Loucy (cell line): Measurements from ENCODE around the gene MOAP1.

Source experiments
- EZH2phosphoT487 ChIP-seq: fragments of 200-600 bp; IDR thresholded peaks from 2 replicates; pipeline ENCODE4 v1.6.1; 2018; ENCODE audit warnings: antibody characterized with exemption, mild to moderate bottlenecking, moderate library complexity, borderline replicate concordance
- TF ChIP-seq, protein P1 (sequence below): fragments of 200-600 bp; sonication (generic); conservative IDR thresholded peaks from 2 replicates; pipeline ENCODE4 v1.5.1; 2014; ENCODE audit warnings: mild to moderate bottlenecking, antibody characterized with exemption, low read length

DNA sequence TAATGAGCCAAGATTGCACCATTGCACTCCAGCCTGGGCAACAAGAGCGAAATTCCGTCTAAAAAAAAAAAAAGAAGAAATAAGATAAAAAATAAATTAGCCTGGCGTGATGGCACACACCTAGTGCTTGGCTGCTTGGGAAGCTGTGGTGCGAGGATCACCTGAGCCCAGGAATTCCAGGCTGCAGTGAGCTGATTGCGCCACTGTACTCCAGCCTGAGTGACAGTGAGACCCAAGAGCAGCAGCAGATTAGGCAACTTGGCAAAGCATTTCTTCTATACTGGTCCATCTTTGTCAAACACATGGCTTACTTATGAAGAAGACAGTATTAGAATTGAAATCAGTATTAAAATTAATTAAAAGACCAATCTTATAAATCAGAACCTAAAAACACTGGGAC, 15.9 kb upstream of the MOAP1 start:
- TF ChIP-seq, protein P1, sequence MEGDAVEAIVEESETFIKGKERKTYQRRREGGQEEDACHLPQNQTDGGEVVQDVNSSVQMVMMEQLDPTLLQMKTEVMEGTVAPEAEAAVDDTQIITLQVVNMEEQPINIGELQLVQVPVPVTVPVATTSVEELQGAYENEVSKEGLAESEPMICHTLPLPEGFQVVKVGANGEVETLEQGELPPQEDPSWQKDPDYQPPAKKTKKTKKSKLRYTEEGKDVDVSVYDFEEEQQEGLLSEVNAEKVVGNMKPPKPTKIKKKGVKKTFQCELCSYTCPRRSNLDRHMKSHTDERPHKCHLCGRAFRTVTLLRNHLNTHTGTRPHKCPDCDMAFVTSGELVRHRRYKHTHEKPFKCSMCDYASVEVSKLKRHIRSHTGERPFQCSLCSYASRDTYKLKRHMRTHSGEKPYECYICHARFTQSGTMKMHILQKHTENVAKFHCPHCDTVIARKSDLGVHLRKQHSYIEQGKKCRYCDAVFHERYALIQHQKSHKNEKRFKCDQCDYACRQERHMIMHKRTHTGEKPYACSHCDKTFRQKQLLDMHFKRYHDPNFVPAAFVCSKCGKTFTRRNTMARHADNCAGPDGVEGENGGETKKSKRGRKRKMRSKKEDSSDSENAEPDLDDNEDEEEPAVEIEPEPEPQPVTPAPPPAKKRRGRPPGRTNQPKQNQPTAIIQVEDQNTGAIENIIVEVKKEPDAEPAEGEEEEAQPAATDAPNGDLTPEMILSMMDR = no peak
- no peak for TF ChIP-seq EZH2phosphoT487
